ENCODE measurements around the gene KLHL26. TPM values are rescaled to one million over a fixed set of nuclear protein-coding genes. Genes with fewer than 3 reads are reported as not detected.

The KLHL26 gene, protein sequence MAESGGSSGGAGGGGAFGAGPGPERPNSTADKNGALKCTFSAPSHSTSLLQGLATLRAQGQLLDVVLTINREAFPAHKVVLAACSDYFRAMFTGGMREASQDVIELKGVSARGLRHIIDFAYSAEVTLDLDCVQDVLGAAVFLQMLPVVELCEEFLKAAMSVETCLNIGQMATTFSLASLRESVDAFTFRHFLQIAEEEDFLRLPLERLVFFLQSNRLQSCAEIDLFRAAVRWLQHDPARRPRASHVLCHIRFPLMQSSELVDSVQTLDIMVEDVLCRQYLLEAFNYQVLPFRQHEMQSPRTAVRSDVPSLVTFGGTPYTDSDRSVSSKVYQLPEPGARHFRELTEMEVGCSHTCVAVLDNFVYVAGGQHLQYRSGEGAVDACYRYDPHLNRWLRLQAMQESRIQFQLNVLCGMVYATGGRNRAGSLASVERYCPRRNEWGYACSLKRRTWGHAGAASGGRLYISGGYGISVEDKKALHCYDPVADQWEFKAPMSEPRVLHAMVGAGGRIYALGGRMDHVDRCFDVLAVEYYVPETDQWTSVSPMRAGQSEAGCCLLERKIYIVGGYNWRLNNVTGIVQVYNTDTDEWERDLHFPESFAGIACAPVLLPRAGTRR
- total RNA-seq = 10 to 100 TPM in 3 of 4 donors, 1 to 10 TPM in 1; 7.9 to 23.2 (median 18.2) TPM

GRCh38 chr19:18636969-18637629 is at the start of gene KLHL26:
KLHL26 (plus strand) TSS chr19:18637028; CDS start chr19:18637055, 27 bp downstream.
- H3K4me3 ChIP-seq (ENCODE audit: low read depth, poor library complexity, severe bottlenecking) = peak within 1 kb of the TSS; percentile 63
- 5 to 6% methylated on average over 38 to 42 of the region's 47 CpGs for WGBS, 2 donors
- no peak for TF ChIP-seq POLR2A (IDR thresholded peaks at IDR 0.05)
- no peak for TF ChIP-seq CTCF (IDR thresholded peaks at IDR 0.05)
- no peak for DNase-seq (ENCODE audit: low spot score in 2 of 2)
- intact Hi-C loops (cut with DNase I; ENCODE audit: low total_unique reads) = no loop called here

DNA sequence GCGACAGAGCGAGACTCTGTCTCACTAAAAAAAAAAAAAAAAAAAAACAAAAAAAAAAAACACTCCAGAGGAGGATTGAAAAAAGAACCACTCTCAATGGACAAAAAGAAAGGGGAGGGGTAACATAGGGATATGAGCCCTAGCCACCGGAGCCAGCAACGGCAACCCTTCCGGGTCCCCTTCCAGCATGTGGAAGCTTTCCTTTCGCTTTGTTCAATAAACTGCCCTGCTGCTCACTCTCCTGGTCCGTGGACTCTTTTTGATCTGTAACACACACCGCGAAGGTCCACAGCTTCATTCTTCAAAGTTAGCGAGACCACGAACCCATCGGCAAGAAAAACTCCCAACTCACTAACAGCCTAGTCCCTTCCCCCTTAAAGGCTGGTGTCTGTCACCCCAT is 49.3 kb upstream of the KLHL26 start:
- TF ChIP-seq POLR2A (IDR thresholded peaks at IDR 0.05) (no peak), CTCF (IDR thresholded peaks at IDR 0.05) (no peak)
- intact Hi-C loops (cut with DNase I; ENCODE audit: low total_unique reads) = no loop called here
- peak in 1 of 2 donors; percentile 73 for DNase-seq (ENCODE audit: low spot score in 2 of 2)
- 91% methylated on average over 12 of the region's 12 CpGs for WGBS, 2 donors
- H3K4me3 ChIP-seq (ENCODE audit: low read depth, poor library complexity, severe bottlenecking) = no peak overlapping the region

- WGBS, 2 donors = 27 to 36% methylated on average over 15 of the region's 16 CpGs
- H3K4me3 ChIP-seq (ENCODE audit: low read depth, poor library complexity, severe bottlenecking) = peak overlapping the region; percentile 83
- intact Hi-C loops (cut with DNase I; ENCODE audit: low total_unique reads) = no loop called here
- peak in 1 of 2 donors; percentile 73 for DNase-seq (ENCODE audit: low spot score in 2 of 2)
- TF ChIP-seq POLR2A (IDR thresholded peaks at IDR 0.05) (no peak), CTCF (IDR thresholded peaks at IDR 0.05) (no peak)
Measured at GRCh38 chr19:18587962-18588610, 48.7 kb upstream of the KLHL26 start.

DNA sequence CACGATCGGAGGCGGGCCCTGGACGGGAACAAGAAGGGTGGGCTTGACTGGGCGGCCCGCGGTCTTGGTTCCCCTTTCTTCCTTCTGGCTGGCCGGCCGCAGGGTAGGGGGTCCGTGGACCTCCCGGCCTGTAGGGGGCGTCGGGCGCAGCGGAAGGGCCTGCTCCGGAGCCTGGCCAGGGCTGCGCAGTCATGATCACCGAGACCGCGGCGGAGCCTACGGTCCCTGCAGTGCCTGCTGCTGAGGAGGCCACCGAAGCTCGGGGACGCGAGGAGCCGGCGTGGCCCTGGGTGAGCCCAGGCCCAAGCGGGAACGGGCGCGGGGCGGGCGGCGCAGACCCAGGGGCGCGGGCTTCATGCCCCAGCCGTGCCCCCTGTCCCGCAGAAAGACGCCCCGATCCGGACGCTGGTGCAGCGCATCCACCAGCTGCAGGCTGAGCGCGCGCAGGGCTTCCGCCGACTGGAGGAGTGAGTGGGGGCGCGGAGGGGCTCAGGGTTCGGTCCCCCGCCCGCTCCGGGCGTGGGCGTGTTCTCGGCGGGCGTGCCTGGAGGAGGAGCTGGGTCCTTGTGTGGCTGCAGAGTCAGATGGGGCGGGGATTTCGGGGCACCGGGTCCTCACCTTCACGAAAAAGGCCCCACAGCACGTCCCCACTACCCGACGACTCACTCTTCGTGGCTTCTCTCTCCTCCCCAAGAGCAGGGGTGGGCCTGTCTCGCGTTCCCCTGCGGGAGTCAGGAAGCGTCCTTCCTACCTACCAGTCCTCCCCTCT is 48.0 kb upstream of the KLHL26 start, which contains the start of gene REX1BD:
Gene REX1BD (plus strand): TSS at position 188 of the 769 bp plus-strand sequence. CDS start 4 bp downstream, at position 192.
- H3K4me3 ChIP-seq (ENCODE audit: low read depth, poor library complexity, severe bottlenecking) = peak within 1 kb of the TSS; percentile 83
- intact Hi-C loops (cut with DNase I; ENCODE audit: low total_unique reads) = no loop called here
- peak; percentile 73 to 97 for DNase-seq (ENCODE audit: low spot score in 2 of 2)
- TF ChIP-seq POLR2A (IDR thresholded peaks at IDR 0.05) (no peak), CTCF (IDR thresholded peaks at IDR 0.05) (peak in 2 of 3 donors; percentile 4 to 50)
- WGBS, 2 donors = 0 to 1% methylated on average over 1 to 41 of the region's 72 CpGs
